ENCODE measurements around the gene LTB4R2.

LTB4R2 gene

DNA sequence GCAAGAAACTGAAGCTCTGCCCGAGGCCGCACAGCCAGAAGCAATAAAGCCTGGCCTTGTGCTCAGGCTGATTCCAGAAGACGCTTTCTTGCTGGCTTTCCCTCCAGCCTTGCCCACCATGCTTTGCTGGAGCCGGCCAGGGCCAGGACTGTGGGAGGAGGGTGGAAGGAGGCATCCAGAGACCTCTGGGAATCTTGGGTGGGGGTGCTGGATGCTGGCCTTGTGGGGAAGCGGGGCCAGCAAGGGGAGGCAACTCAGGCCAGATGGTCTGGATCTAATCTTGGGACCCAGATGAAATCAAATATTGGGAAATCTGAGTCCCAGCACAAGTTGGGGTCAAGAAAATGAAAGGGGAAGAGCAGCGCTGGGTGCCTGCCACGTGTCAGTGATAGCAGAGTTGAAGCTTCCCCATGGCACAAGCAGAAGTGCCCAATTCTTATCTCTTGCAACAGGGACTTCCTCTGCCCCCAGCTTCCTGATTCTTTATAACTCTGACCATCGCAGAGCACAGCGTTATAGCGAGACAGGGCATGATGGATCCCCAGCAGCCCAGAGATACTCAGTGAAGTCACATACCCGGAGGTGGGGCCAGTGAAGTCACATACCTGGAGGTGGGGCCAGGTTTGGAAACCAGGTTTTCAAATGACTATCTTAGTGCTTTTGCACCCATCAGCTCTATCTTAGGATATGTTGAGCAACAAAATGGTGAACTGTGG, 32.2 kb upstream of the LTB4R2 start:
- no peak for DNase-seq

DNA sequence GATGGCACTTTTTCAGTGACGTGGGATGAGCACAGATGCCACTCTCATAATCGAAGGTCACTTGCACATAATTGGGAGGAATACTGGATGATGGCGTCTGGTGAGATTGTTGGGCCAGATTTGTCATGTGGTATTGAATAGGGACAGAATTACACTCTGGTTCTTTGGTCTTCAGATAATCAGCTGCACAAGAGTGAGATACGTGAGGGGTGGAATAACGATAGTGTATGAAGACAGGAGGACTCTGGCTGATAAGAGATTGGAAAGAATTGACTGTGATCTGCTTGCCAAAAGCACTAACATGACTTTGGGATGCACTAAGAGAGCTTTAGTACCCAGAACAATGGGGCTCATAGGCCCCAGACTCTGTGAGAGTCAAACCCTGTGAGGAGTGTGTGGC, 31.5 kb upstream of the LTB4R2 start:
- no peak for DNase-seq

DNA sequence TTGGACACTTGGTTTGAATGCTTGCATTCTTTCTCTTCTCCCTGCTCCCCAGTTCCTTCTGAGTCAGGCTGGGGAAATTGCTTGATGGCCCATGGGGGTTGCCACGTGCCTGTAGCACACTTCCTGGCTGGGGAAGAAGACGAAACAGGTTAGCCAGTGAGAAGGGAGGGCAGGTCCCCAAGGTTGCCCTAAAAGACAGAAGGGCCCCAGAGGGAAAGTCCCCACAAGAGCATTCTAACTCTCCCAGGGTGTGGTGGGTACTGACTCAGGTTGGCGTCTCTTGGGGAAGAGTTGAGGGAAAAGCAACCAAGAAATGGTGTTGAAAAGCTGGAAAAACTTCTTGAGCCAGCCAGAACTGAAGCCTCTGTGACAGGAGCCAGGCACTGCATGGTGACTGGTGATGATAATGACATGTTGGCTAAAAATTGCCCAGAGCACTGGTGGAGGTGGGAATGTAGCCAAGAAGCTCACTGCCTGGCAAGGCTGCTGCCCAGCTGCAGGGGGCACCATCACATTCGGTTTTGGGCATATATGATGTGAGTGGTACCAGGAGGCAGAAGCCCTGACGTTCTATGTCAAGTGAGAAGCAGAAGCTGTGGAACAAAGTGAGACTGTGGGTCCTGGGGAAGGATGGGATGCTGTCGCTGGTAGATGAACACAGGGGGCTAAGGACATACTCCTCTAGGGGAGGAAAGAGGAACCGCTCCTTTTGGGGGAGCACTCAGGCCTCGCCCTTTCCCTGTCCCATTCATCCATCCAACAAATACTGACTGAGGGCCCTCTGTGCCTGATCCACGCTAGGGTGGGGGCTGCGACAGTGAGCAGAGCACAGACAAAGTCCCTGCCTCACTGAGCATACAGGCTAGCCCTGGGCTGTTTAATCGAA, 30.4 kb upstream of the LTB4R2 start:
- DNase-seq = peak; percentile 4

GRCh38 chr14:24280797-24281460, 29.0 kb upstream of the LTB4R2 start:
- no peak for DNase-seq

- DNase-seq = no peak
Measured at GRCh38 chr14:24281636-24282035, 28.3 kb upstream of the LTB4R2 start.

DNA sequence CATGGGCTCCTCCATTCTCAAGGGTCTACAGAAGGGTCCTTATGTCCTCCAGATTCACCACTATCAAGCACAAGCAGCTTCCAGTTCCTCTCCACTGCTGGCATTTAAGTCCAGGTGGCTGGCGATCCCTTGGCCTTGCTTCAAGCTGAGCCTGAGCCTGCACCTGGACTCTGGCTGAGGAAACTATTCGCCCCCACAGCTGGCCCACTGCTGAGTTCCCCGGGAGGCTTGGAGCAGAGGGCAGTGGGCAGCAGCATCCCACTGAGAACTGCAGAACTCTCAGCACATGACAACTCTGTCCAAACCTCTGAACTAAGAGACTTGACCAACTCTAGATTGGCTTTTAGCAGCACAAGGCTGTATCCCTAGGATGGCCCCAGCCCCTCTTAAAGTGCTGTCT, 27.2 kb upstream of the LTB4R2 start:
- no peak for DNase-seq

DNA sequence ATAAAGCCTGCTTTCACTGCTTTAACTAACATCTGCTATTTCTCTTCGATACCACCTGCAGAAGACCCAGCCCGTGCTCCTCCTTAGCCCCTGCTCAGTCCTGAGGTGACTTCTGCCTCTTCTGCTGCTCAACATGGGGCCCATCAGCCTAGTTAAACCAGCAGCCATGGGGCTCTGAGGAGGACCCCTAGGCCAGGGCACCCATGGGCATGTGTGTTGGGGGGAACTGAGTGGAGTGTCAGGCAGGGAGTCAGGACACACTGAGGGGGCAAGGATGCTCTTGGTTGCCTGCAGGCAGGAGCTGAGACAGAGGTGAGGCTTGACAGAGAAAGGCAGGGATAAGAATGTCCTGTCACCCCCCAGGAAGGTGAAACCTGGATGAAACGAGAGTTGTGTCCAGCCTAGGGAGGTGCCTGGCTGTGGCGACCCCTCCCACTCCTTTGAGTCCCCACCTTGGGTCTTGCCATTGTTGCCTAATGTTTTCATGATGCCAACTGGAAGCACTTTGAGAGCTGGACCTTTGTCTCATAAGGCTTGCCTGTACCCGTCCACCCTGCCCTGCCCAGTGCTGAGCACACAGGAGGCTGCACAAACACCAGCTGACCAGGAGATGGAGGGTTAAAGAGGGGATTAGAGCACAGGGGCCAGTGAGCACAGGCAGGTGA, 26.0 kb upstream of the LTB4R2 start:
- DNase-seq = no peak

GRCh38 chr14:24284501-24285035, 25.4 kb upstream of the LTB4R2 start:
- DNase-seq = no peak

GRCh38 chr14:24285351-24285750, 24.6 kb upstream of the LTB4R2 start:
- no peak for DNase-seq

DNA sequence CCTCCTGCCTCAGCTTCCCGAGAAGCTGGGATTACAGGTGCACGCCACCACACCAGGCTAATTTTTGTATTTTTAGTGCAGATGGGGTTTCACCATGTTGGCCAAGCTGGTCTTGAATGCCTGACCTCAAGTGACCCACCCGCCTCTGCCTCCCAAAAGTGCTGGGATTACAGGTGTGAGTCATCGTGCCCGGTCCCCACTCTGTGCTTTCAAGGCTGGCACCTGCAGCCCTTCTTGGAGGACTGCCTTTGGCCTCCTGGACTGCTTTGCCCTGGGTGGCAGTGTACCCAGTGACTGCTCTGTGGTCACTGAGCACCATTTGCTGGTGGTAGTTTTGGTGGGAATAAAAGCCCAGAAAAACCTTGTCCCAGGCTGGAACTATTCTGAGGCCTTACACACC, 22.9 kb upstream of the LTB4R2 start:
- DNase-seq = no peak

DNA sequence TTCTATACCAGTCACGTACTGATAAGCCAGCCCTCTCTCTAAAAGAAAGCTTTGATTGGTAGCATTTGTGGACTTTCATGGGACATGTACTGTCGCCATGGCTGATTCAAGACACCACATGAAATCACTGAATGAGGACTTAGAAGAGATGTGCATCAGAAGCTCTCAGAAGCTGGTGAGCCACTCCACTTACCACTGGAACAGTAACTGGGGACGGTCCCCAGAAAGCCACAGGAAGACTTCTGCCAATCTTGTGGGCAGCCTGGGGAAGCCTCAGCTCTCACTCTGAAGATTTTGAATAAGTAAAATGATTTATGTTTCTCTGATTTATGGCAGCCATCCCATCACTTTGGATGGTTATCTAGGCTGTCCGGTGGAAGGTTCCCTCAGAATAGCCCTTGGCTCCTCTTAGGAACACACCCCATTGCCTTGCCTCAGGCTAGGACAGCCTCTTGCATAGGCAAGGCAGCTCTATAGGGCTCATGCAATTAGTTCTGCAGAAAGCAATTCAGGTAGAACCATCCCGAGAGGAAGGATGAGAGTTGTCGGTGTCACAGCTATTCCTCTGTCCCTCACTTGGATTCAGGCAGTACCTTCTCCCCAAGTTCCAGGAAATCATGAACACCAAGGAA, 20.2 kb upstream of the LTB4R2 start:
- DNase-seq = no peak

GRCh38 chr14:24290746-24291145, 19.2 kb upstream of the LTB4R2 start:
- DNase-seq = no peak

DNA sequence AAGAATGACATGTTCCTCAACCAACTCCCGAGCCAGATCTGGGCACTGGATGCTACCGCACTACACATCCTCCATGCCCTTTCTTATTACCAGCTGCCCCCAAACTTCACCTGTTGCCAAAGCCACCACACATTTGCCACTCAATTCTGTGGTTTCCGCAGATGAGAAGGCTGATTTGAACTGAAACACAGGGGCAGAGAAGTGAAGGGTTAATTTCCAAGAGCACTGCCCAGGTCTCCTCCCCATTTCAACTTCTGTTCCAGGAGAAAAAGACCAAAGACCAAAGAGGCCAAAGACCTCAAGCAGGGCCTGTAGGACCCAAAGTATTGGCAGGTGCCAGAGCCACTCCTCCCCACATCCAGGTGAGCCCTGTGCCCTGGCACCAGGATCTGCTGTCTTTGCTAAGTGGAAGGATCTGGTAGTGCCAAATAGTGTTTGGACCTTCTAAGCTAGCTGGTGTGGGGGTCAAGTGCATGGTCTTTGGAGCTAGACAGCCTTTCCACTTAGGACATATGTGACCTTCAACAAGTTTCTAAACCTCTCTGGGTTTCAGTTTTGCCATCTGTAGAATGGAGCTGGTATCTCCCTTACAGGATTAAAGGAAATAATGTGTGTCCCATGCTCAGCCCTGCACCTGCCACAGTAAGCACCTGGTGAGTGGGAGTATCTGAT, 18.4 kb upstream of the LTB4R2 start:
- no peak for DNase-seq

DNA sequence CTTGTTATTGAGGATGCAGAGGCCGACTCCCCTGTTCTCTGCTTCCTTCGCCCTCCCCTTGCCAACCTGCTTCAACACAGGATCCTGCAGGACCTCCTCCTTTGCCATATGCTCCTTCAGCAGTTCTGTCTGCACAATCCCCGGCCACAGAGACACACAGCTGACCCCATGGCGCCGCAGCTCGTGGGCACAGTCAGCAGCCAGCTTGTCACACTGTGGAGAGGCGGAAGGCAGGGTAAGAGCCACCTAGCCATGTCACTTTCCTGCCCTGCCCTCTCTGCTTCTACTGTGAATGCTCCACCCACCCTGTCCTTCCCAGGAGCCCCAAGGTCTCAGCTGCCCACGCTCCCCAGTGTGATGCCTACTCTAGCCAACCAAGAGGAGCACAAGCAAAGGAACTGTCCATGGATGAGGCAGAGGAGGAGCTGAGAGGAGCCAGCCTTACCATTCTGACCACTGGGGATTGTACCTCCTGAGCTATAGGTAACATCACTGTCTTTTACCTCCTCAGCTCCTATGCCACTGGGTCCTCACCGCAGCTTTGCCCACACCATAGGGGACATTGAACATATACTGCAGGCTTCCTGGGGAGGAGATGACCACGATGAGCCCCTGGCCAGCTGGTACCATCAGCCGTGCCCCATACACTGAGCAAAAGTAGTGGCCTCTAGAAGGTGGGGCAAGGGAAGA, 17.7 kb upstream of the LTB4R2 start:
- no peak for DNase-seq

GRCh38 chr14:24293525-24293924, 16.4 kb upstream of the LTB4R2 start:
- no peak for DNase-seq

DNA sequence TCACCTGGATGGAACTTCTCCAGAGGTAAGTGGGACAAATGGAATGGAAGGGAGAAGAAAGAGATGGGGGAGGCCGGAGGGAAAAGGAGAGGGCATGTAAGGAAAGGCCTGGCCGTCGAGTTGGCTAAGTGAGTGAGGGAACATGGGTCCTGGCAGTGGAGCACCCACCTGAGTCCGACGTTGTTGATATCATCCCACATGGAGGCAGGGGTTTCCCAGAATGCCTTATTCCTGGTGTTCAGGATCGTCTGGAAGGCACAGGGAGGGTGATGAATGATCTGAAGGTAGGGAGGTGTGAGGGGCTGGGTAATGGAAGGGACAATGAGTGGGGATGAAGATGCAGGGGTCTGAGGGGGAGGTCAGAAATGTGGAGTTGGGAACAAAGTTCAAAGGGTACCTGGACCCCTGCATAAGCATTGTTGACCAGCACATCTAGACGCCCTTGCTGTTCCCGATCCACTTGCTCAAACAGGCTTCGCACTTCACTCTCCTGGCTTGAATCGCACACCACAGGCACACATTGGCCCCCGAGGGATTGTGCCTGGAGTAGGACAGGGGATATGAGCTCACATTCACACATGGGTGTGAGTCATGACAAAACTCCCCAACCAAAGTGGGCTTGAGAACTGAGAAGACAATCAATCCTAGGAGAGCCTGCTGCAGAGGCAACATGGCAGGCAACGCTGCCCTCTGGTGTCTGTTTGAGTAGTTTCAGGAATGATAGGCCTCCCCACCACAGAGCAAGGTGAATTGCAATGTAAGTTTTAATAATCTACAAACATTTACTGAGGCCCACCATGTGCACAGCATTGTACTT, 13.4 kb upstream of the LTB4R2 start:
- peak; percentile 39 for DNase-seq

- no peak for DNase-seq
Measured at GRCh38 chr14:24297190-24297964, 12.6 kb upstream of the LTB4R2 start.

GRCh38 chr14:24298892-24299254, 11.1 kb upstream of the LTB4R2 start:
- DNase-seq = no peak

All from NCI-H1436 (cell line).